Measurements from ENCODE around the gene HAUS7. TPM values are rescaled to one million over a fixed set of nuclear protein-coding genes. Genes with fewer than 3 reads are reported as not detected.

Gene HAUS7
- total RNA-seq, 2 donors from 2014 or later: 10.5 to 15.9 TPM

DNA sequence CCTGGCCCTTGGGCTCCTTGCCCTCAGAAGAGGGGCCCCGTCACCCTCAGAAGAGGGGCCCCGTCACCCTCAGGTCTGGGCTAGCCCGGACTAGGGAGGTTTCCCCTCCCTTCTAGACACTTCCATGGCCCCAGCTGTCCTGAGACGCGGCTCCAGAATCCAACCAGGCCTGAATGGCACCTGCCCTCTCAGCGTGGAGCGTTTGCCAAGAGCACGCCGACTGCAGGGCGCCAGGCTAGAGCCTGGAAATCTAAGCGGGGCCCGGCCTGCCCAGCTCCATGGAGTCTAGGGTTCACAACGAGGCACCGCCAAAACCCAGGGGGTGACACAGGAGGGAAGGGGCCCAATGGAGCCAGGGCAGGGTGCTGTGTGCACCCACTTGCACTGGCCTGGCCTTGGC, 39.2 kb upstream of the HAUS7 start:
- no peak overlapping the region for H3K4me3 ChIP-seq
- H3K4me1 ChIP-seq: peaks cover 0 to 3% of the 10 kb centered on the region in 2 donors
- H3K36me3 ChIP-seq: no peaks in the 10 kb centered on the region
- H3K27ac ChIP-seq: no peak overlapping the region
- no peaks in the 10 kb centered on the region for H3K9me3 ChIP-seq
- DNase-seq (ENCODE audit: low spot score): no peak
- H3K27me3 ChIP-seq: no peaks in the 10 kb centered on the region
- TF ChIP-seq, protein P1, sequence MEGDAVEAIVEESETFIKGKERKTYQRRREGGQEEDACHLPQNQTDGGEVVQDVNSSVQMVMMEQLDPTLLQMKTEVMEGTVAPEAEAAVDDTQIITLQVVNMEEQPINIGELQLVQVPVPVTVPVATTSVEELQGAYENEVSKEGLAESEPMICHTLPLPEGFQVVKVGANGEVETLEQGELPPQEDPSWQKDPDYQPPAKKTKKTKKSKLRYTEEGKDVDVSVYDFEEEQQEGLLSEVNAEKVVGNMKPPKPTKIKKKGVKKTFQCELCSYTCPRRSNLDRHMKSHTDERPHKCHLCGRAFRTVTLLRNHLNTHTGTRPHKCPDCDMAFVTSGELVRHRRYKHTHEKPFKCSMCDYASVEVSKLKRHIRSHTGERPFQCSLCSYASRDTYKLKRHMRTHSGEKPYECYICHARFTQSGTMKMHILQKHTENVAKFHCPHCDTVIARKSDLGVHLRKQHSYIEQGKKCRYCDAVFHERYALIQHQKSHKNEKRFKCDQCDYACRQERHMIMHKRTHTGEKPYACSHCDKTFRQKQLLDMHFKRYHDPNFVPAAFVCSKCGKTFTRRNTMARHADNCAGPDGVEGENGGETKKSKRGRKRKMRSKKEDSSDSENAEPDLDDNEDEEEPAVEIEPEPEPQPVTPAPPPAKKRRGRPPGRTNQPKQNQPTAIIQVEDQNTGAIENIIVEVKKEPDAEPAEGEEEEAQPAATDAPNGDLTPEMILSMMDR (IDR thresholded peaks at IDR 0.05): no peak

DNA sequence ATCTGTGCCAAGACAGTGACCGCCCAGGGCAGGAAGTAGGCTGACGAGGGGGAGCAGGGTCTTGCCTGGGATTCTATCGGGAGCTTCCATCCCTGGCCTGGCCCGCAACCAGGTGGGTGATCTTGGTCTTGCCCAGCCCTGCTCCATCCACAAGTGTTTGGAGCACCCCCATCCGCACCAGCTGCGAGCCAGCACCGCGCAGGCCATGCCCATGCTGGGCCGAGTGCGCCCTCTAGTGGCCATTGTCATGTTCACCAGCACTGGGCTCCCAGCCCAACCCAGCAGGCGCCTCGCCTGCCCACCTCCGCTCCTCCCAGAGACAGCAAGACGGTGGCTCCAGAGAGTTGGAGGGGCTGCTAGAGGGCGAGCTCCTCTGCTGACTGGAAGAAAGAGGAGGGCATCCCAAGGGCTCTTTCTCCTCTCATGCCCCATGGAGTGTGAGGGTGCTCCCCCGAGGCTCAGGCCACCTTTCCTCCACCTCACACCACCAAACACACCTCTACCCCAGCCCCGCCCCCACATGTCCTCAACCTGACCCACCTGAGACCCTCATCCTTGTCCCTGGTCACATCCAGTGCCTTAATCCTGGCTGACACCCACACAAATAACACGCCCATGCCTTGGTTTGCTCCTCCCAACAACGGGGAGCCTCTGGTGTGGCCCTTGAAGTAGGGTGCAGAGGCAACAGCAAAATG, 37.3 kb upstream of the HAUS7 start:
- no peaks in the 10 kb centered on the region for H3K36me3 ChIP-seq
- peaks cover 0 to 3% of the 10 kb centered on the region in 2 donors for H3K4me1 ChIP-seq
- H3K27me3 ChIP-seq: no peaks in the 10 kb centered on the region
- no peak overlapping the region for H3K27ac ChIP-seq
- peak; percentile 82 for DNase-seq (ENCODE audit: low spot score)
- H3K9me3 ChIP-seq: no peaks in the 10 kb centered on the region
- no peak overlapping the region for H3K4me3 ChIP-seq
- TF ChIP-seq, protein P1 (IDR thresholded peaks at IDR 0.05): peak; percentile 76 to 90

DNA sequence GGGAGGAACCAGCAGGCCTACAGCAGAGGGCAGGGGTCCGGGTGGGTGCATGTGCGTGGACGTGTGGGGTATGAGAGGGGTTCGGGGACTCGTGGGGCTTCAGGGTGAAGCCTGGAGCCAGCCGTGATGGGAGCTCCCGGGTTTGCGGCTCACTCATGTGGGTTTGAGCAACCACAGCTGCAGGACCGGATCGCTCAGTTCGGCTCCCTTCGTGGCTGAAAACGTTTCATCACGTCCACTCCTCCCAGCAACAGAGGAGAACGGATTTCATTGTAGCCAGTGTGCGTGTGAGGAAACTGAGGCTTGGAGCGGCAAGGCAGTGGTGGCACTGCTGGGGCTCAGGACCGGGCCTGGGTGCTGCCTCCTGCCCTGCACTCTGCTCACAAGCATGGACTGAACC, 35.0 kb upstream of the HAUS7 start:
- no peaks in the 10 kb centered on the region for H3K36me3 ChIP-seq
- no peak overlapping the region for H3K27ac ChIP-seq
- peaks cover 0 to 3% of the 10 kb centered on the region in 2 donors for H3K4me1 ChIP-seq
- no peak for DNase-seq (ENCODE audit: low spot score)
- TF ChIP-seq, protein P1 (IDR thresholded peaks at IDR 0.05): no peak
- H3K4me3 ChIP-seq: no peak overlapping the region
- H3K9me3 ChIP-seq: no peaks in the 10 kb centered on the region
- H3K27me3 ChIP-seq: no peaks in the 10 kb centered on the region

DNA sequence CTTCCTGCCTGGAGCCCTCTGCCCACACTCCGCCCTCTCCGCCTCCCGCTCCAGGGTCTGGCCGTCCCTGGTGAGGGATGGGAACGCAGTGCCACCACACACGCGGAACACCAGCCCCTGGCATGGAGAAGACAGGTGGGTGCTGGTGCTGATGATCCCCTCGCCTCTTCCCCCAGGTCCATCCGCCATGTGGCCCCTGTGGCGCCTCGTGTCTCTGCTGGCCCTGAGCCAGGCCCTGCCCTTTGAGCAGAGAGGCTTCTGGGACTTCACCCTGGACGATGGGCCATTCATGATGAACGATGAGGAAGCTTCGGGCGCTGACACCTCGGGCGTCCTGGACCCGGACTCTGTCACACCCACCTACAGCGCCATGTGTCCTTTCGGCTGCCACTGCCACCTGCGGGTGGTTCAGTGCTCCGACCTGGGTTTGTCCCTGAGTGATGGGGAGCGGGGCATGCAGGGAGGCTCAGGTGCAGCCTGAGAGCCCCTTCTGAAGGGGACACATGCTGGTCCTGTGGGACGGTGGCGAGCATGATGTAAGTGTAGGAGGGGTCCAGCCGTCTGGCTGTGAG, 34.2 kb upstream of the HAUS7 start:
- no peak overlapping the region for H3K4me3 ChIP-seq
- no peaks in the 10 kb centered on the region for H3K27me3 ChIP-seq
- no peak for DNase-seq (ENCODE audit: low spot score)
- H3K36me3 ChIP-seq: no peaks in the 10 kb centered on the region
- no peak overlapping the region for H3K27ac ChIP-seq
- H3K4me1 ChIP-seq: peaks cover 0 to 3% of the 10 kb centered on the region in 2 donors
- TF ChIP-seq, protein P1 (IDR thresholded peaks at IDR 0.05): no peak
- no peaks in the 10 kb centered on the region for H3K9me3 ChIP-seq

DNA sequence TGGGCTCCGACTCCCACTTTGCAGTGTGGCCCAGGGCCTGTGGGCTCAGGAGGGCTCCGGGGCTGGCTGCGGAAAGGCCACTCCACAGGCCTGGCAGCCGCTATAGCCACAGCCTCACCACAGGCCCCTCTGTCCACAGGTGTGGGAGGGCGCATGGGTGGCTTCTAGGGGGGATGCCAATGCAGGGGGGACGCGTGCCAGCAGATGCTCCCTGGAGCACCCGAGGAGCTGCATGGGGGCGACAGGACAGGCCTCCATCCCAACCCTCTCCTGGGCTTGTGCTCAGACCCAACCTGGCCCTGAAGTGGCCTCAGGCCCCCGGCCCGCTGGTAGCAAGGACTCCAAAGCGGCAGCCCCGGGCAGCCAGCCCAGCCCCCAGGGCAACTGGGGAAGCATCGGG, 32.4 kb upstream of the HAUS7 start:
- no peak for DNase-seq (ENCODE audit: low spot score)
- H3K4me1 ChIP-seq: peaks cover 0 to 10% of the 10 kb centered on the region in 2 donors
- no peaks in the 10 kb centered on the region for H3K9me3 ChIP-seq
- H3K36me3 ChIP-seq: no peaks in the 10 kb centered on the region
- H3K27ac ChIP-seq: no peak overlapping the region
- H3K4me3 ChIP-seq: no peak overlapping the region
- TF ChIP-seq, protein P1 (IDR thresholded peaks at IDR 0.05): no peak
- H3K27me3 ChIP-seq: no peaks in the 10 kb centered on the region

Data from right atrium auricular region (tissue), 2 donors.